Fibroblast of skin of right biceps (primary cell): Measurements from ENCODE around the gene ZNF580.

Experiments
- DNase-seq: peaks from one replicate; pipeline ENCODE4 v3.0.0-alpha.2; 2013

Gene ZNF580

DNA sequence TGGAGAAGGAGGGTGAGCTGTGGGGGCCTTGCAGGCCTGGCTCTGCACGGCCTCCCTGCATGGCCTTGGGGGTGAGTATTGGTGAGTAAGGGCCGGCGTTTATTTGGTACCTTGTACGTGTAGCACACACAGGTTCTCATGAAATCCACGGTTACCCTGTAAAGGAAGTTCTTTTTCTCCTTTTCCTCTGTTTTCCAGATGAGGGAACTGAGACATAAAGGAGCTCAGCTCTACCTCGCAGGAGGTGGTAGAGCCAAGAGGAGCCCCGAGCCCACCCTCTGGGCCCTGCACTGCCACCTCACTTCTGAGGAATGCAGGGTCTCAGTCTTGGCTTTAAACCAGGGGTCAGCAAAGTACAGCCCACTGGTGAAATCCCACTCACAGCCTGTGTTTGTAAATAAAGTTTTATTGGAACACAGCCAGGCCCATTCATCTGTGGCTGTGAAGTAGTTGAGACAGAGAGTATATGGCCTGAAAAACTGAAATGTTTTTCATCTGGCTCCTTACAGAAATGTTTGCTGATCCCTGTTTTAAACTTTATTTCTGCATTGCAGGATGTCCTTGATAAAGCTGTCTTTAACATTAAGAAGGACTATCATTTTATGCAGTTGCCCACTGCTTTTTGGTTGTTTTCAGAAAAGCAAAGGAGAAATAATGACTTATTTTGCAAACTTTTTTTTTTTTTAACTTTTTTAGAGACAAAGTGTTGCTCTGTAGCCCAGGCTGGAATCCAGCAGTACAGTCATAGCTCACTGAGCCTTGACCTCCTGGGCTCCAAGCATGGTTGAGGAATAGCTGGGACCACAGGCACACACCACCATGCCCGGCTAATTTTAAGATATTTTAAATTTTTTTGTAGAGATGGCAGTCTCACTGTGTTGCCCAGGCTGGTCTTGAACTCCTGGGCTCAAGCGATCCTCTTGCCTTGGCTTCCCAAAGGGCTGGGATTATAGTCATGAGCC, 40.6 kb downstream of the ZNF580 start:
- DNase-seq = no peak

DNA sequence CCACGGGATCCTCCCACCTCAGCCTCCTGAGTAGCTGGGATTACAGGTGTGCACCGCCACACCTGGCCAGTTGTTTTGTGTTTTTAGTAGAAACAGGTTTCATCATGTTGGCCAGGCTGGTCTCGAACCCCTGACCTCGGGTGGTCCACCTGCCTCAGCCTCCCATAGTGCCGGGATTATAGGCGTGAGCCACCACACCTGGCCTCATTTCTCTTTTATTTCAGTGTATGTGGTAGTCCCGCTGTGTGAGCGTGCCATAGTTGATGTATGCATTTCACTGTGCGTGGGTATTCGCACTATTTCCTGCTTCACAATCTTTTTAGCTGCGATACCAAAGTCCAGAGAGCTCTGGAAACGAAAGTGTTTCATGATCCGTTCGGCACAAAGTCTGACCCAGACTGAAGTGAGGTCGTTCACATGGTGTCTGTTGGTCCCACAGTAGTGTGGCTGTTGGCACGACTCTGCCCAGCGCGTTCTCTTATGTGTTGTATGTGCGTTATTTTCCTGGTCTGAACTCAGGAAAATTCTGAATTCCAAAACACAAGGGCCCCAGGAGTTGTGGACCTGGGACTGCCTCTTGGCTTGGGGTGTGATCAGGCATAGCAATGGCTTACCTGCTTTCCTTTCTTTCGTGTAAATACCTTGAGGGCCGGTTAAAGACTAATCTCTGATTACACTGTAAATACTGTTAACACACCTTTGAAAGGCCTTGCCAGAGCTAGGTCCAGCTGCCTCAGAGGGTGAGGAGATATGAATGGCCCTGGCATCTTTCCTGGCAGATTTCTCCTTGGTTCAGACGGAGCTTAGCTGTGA, 42.9 kb downstream of the ZNF580 start:
- no peak for DNase-seq

DNA sequence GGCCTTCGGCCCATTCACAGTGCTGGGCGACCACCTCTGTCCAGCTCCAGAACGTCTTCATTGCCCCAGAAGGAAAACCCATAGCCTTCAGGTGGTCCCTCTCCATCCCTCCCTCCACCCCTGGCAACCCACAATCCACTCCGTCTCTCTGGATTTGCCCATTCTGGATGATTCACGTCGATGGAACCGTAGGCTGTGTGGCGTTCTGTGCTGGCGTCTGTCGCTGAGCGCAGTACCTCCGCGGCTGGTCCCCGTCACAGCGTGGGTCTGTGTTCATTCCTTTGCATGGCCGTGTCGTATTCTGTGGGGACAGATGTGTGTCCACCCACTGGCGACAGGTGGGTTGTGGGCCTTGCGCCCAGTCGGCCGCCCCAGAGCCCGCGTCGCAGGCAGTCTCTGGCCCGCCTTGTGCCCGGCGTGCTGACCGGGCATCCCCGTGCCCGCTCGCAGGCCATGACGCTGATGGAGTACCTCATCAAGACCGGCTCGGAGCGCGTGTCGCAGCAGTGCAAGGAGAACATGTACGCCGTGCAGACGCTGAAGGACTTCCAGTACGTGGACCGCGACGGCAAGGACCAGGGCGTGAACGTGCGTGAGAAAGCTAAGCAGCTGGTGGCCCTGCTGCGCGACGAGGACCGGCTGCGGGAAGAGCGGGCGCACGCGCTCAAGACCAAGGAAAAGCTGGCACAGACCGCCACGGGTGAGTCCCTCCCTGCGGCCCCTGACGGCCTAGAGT, 44.3 kb downstream of the ZNF580 start:
- DNase-seq = no peak

DNA sequence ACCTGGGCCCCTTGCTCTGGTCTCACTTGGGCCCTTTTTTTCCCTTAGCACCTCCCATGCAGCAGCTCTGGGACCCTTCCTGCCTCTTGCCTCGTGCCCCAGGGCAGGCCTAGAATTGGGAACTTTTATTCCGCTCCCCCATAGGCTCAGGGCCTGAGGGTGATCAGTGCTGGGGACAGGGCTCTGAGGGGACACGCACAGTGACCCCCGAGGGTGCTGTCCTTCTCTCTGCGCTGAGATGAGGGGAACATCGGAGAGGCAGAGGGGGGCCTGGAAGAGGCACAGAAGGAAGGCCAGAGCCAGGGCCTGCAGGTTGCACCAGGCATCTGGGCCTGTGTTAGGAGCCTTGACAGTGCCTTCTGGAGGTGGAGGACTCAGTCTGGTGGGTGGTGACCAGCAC, 45.0 kb downstream of the ZNF580 start:
- no peak for DNase-seq

DNA sequence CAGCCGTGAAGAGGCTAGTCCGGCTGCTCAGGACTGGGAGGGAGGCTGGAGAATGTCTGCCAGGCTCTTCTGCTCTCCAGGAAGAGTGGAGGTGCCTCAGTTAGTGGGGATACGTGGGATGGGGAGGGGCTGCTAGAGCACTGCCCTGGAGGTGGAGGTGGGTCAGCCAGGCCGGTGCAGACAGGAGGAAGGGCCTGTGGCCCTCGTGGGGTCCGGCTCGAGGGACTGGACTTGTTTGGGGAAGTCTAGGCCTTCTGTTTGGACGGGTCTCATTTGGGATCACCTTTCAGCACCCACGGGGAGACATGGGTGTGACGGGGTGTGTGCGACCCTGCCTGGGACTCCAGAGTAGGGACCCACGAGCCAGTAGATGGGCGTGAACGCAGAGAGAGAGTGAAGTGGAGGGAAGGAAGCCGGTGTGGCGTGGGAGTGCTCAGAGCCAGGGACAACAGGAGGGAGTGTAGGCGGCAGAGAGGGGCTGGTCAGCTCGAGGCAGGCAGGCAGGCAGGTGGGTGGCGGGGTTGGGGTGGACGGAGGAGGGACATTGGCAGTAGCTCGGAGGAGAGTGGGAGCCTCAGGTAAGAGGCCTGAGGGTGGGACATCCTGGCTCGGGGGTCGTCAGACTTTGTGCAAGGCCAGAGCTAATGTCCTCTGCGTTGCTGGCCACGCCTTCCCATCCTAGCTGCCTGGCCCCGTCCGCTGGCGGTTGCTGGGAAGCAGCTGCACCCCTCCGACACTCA, 45.7 kb downstream of the ZNF580 start:
- DNase-seq = no peak

DNA sequence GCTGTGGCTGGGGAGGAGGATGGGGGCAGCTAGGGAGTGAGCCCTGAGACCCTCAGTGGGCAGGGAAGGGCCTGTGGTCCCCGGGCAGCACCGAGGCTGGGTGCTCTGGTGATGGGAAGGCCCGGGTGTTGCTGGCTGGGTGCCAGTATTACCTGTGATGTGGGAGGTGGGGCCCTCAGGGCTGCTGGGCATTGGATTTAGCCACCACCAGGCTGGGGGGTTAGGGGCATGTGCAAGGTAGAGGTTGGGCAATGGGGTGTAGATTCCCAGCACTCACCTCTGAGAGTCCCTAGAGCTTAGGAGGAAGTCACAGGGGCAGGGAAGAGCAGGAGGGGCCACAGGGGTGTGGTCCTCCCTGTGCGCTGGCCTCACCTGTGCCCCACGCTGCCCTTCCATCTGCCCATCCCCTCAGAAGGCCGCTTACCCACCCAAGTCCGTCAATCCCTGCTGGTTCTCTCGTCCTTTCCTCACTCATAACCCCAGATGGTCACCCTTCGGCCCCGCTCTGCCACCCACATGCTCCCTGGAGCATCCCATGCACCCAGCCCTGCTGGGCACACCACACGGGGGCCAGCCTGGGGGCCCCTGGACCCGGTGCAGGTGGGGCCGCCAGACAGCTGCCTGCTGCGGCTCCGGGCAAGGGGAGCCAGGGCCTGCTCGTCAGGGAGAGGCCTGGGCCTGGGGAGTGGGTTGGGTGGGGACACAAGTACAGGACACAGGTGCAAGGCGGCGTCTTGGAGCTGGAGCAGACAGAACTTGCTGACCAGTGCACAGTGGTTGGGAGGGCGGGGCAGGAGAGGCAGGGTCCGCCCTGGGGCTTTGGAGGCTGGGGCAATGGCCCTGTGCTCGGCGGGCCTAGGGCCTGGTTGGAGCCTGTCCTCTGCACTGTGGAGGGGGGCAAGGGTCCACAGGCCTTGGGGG, 46.7 kb downstream of the ZNF580 start:
- no peak for DNase-seq

DNA sequence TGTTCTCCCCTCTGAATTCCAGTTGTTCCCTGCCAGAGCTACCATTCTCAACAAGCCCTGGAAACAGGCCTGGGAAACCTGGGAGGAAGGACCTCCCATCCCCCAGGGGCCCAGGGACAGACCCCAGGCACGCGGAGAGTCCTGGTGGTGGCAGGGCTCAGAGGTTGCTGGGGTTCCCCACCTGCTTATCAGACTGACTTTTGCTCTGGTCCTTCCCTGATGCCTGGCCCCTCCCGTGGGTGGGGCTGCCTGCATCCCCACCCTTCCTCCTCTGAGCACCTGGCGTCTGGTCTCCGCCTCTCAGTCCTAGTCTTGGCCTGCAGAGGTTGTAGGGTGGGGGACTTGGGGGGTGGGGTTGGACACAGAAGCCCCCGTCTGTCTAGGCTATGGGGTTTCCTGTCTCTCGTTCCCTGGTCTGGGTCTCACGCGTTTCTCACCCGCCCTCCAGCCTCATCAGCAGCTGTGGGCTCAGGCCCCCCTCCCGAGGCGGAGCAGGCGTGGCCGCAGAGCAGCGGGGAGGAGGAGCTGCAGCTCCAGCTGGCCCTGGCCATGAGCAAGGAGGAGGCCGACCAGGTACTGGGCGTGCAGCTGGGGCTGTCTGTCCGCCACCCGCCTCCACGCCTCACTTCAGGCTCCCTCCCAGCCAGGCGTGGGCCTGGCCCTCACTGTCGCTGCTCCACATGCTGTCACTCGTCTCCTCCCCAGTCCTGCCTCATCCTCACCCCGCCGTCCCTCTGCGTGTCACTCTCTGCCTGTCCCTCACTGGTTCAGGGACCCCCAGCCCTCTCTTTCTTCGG, 47.8 kb downstream of the ZNF580 start:
- DNase-seq = no peak

DNA sequence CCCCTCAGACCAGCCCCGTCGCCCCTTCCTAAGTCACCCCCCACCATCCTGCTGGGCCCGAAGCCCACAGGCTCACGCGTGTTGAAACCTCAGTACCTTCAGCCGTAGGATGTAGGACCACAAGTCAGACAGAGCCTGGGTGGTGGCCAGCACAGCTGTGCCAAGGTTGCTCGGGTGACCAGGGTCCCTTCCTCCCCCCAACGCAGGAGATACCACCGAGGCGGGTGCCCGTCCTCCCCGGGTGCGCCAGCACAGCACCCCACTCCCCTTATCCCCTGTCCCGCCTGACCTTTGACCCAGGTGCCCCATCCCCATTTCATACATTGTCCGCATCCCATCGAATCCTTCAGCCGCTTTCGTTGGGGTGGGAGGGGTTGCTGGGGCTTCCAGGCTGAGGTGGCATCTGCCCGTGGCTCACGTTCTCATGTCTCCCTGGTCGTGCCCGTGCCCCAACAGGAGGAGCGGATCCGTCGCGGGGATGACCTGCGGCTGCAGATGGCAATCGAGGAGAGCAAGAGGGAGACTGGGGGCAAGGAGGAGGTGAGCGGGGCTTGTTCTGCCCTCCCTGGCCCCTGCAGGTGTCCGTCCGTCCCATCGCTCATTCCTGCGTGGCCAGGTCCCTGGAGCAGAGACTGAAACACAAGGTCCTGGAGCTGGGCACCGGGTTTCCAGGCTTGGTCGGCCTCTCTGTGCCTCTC, 48.8 kb downstream of the ZNF580 start:
- DNase-seq = no peak

DNA sequence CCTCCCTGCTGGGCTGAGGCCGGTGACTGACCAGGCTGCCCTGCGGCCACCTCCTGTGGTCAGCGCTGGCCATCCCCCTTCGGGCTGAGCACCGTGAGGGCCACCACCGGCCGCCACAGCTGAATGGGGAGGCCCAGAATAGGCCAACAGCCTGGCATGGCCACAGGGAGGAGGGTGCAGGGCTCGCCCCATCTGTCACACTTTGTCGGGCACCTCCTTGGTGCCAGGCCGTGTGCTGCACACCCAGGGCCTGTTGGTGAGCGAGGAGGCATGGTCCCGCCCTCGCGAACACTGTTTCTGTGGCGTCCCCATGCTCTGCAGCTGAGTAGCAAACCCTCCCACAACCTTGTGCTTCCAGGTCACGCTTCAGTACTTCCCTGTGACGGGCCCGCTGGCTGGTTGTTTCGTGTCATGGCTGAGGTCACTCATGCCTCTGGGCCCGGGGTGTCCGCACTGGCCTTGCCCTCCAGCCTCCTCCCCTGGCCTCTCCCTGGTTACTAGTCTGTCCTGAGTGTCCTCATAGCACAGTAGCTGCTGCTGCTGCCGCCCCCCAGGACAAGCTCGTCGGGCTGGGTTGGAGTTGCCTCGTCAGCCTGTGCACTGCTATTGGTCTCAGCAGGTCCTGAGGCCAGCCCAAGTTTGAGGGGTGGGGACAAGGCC, 49.4 kb downstream of the ZNF580 start:
- DNase-seq = no peak

DNA sequence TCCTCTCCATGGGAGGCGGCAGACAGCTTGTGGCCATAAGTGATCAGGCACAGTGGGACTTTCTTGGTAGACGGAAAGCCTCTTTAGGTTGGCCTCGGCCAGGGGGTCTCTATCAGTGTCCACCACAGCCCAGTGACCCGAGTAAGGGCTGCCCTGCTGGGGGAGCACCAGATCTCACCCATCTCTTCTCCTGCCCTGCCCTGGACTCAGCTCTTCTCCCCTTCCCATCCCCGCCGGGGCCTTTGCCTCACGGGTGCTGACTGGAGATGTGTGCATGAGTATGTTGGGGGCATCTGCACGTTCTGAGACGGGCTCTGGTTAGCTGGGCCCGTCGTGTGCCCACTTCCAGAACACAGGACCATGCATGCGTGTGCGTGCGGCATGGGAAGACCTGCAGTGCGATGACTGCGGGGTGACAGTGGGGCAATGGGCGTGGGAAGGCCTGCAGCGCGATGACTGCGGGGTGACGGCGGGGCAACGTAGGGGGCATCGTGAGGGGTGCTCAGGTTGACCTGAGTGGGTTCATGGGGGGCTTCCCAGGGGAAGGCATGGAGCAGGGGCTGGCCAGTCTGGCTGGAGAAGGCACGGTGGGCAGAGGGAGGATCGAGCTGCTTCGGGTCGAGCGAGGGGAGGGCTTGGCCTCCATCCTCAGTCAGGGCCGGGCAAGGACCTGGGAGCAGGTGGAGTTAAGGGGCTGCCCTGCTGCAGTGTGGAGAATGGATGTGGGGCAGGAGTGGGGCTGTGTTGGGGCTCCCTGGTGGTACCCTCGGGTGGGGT, 50.2 kb downstream of the ZNF580 start:
- no peak for DNase-seq

DNA sequence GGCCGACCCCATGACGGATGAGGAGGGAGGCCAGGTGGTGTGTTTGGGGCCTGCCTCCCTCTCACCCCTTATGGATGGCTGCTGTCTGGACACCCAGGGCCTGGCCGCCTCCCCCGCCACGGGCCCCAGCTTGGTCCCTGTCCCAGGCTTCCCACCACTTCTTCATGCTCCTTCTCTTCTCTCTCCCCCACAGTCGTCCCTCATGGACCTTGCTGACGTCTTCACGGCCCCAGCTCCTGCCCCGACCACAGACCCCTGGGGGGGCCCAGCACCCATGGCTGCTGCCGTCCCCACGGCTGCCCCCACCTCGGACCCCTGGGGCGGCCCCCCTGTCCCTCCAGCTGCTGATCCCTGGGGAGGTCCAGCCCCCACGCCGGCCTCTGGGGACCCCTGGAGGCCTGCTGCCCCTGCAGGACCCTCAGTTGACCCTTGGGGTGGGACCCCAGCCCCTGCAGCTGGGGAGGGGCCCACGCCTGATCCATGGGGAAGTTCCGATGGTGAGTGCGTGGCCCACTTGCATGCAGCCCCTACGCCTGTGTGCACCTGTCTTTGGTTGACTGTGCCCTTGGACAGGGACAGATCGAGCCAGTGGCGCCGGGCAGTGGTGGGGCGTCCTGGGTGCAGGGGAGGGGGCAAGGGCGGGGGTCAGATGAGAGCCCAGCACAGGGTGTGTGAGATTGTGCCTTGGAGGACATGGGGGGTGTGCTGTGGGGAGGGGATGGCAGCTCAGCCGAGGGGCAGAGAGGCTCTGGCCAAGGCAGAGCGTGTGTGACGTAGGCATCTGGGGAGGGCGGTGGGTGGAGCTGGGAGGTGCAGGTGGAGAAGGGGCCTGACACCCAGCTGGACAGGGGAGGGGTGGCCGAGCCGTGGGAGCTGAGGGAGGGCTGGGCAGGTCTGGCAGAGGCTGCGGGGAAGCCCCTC, 51.0 kb downstream of the ZNF580 start:
- DNase-seq = no peak

DNA sequence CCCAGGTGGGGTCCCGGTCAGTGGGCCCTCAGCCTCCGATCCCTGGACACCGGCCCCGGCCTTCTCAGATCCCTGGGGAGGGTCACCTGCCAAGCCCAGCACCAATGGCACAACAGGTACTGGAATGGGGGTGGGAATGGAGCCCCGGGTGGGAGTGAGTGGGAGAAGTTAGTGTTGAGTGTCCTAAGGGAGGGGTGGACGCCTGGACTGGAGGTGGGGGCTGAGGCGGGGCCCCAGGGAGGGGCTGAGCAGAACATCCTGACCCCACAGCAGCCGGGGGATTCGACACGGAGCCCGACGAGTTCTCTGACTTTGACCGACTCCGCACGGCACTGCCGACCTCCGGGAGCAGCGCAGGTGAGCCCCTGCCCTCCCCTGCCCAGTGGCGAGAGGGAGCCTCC, 51.9 kb downstream of the ZNF580 start:
- no peak for DNase-seq
